HCT116 (cell line): ENCODE measurements around the gene C1orf116. TPM values are rescaled to one million over a fixed set of nuclear protein-coding genes. Genes with fewer than 3 reads are reported as not detected.

Source experiments
- ATAC-seq: fragments of 200-7000 bp; cut with Tn5 transposase; 2 replicates; pipeline ENCODE4 v1.9.1; 2020; ENCODE audit warnings: mild to moderate bottlenecking, moderate library complexity
- BruUV-seq: library from RNA; stranded (reverse); fragments of 400-500 nt; replicated peaks from 2 replicates; lab custom pipeline; 2021; lab: Mats Ljungman, UMichigan
- CTCF ChIA-PET: fragments of 300-600 bp; sonication (Branson Sonifier 250); formaldehyde crosslinking; loops from one replicate; lab custom pipeline; 2021; ENCODE audit warnings: antibody characterized with exemption; lab: Charles Lee
- POLR2A ChIA-PET: fragments of 300-600, 350-600 bp; sonication (Branson Sonifier 250); formaldehyde crosslinking; loops from one replicate; lab custom pipeline; 2021; ENCODE audit warnings: antibody characterized with exemption; lab: Charles Lee
- RAD21 ChIA-PET, 2 experiments: fragments of 300-600 bp; sonication (Branson Sonifier 250); formaldehyde crosslinking; loops; one replicate each; lab custom pipeline; 2023; ENCODE audit warnings: low total read pairs in 2 of 2; ENCODE audit not compliant: uncharacterized antibody in 2 of 2, unreplicated experiment in 2 of 2, low non-redundant PET in 1 of 2; lab: Charles Lee
- DNase-seq: peaks from one replicate; pipeline ENCODE4 v3.0.0-alpha.2; 2010; ENCODE audit warnings: low read depth, low spot score
- H2AFZ ChIP-seq: fragments of 200-600 bp; shearing (Covaris generic), sonication (generic); 2 replicates; pipeline ENCODE4 v1.6.1; 2017; ENCODE audit warnings: low read depth, mixed run types, mixed read lengths, antibody characterized with exemption, low read length; ENCODE audit not compliant: poor library complexity, severe bottlenecking
- H3K27ac ChIP-seq: 2 replicates; pipeline ENCODE4 v1.5.1; 2012; ENCODE audit warnings: low read depth, low read length
- H3K27me3 ChIP-seq: fragments of 200-600 bp; sonication (generic); 2 replicates; pipeline ENCODE4 v1.6.1; 2016; ENCODE audit warnings: mixed run types, low read length, mixed read lengths; ENCODE audit not compliant: insufficient read depth
- H3K36me3 ChIP-seq, 2 experiments: fragments of 200-500 bp in 1 of 2; fragments of 200-600 bp in 1 of 2; sonication (Bioruptor generic) in 1 of 2; sonication (generic) in 1 of 2; 2 replicates each; pipeline versions ENCODE4 v1.5.1 to v1.6.1; 2014 to 2016; ENCODE audit warnings: low read length in 2 of 2, inconsistent platforms in 1 of 2, mixed read lengths in 1 of 2, mixed run types in 1 of 2; ENCODE audit not compliant: insufficient read depth in 2 of 2, control insufficient read depth in 1 of 2
- H3K4me1 ChIP-seq, 2 experiments: fragments of 200-600 bp in 1 of 2; sonication (generic) in 1 of 2; 2 replicates each; pipeline versions ENCODE4 v1.5.1 to v1.6.1; 2012 to 2017; ENCODE audit warnings: low read length in 2 of 2, inconsistent platforms in 1 of 2, mild to moderate bottlenecking in 1 of 2, mixed read lengths in 1 of 2, mixed run types in 1 of 2, moderate library complexity in 1 of 2; ENCODE audit not compliant: insufficient read depth in 2 of 2, control insufficient read depth in 1 of 2
- H3K4me2 ChIP-seq: fragments of 200-600 bp; sonication (generic); 2 replicates; pipeline ENCODE4 v1.6.1; 2017; ENCODE audit warnings: mixed run types, low read length, mixed read lengths
- H3K4me3 ChIP-seq, 2 experiments: fragments of 200-600 bp in 1 of 2; sonication (generic) in 1 of 2; replicated peaks in 1 of 2; 2 replicates each; pipeline ENCODE4 v1.5.1; 2011 to 2016; ENCODE audit warnings: low read length in 2 of 2, control low read depth in 1 of 2, low read depth in 1 of 2, mild to moderate bottlenecking in 1 of 2, mixed read lengths in 1 of 2, mixed run types in 1 of 2
- H3K79me2 ChIP-seq: fragments of 200-600 bp; sonication (generic); 2 replicates; pipeline ENCODE4 v1.6.1; 2017; ENCODE audit warnings: mild to moderate bottlenecking, mixed run types, low read length, moderate library complexity, mixed read lengths; ENCODE audit not compliant: insufficient read depth
- H3K9ac ChIP-seq: fragments of 200-600 bp; sonication (generic); 2 replicates; pipeline ENCODE4 v1.6.1; 2016; ENCODE audit warnings: low read length, mixed read lengths
- H3K9me2 ChIP-seq: fragments of 200-600 bp; sonication (generic), shearing (Covaris generic); 2 replicates; pipeline ENCODE4 v1.6.1; 2017; ENCODE audit warnings: mixed run types, mild to moderate bottlenecking, moderate library complexity; ENCODE audit not compliant: insufficient read depth
- H3K9me3 ChIP-seq, 2 experiments: fragments of 200-500 bp in 1 of 2; fragments of 200-600 bp in 1 of 2; sonication (Bioruptor generic) in 1 of 2; sonication (generic) in 1 of 2; 2 replicates each; pipeline ENCODE4 v1.6.1; 2014 to 2017; ENCODE audit warnings: low read length in 2 of 2, mixed read lengths in 2 of 2, inconsistent platforms in 1 of 2, low read depth in 1 of 2, mild to moderate bottlenecking in 1 of 2, mixed run types in 1 of 2, moderate library complexity in 1 of 2; ENCODE audit not compliant: control insufficient read depth in 1 of 2, insufficient read depth in 1 of 2
- H4K20me1 ChIP-seq: fragments of 200-600 bp; sonication (generic), shearing (Covaris generic); 2 replicates; pipeline ENCODE4 v1.6.1; 2017; ENCODE audit warnings: mixed run types, mild to moderate bottlenecking, moderate library complexity; ENCODE audit not compliant: insufficient read depth
- CBX3 ChIP-seq: IDR thresholded peaks from 2 replicates; pipeline ENCODE4 v1.6.1; 2012; ENCODE audit warnings: low read depth
- CTCF ChIP-seq, 3 experiments: fragments of 200-600 bp in 1 of 3; sonication (generic) in 1 of 3; IDR thresholded peaks in 2 of 3; conservative IDR thresholded peaks in 1 of 3; 2 replicates each; pipeline ENCODE4 v1.5.1; 2012 to 2017; ENCODE audit warnings: low read depth in 2 of 3, low read length in 2 of 3, antibody characterized with exemption in 1 of 3, borderline replicate concordance in 1 of 3, control low read depth in 1 of 3, mild to moderate bottlenecking in 1 of 3, mixed read lengths in 1 of 3, mixed run types in 1 of 3, moderate library complexity in 1 of 3; ENCODE audit not compliant: insufficient read depth in 1 of 3
- EZH2 ChIP-seq: fragments of 200-600 bp; sonication (generic); IDR thresholded peaks from 2 replicates; pipeline ENCODE4 v1.6.1; 2017; ENCODE audit warnings: antibody characterized with exemption, mixed run types
- EZH2phosphoT487 ChIP-seq: fragments of 200-600 bp; IDR thresholded peaks from 2 replicates; pipeline ENCODE4 v1.6.1; 2018; ENCODE audit warnings: antibody characterized with exemption, borderline replicate concordance
- RAD21 ChIP-seq: IDR thresholded peaks from 2 replicates; pipeline ENCODE4 v1.6.1; 2012; ENCODE audit warnings: low read depth, mild to moderate bottlenecking
- SIN3A ChIP-seq: IDR thresholded peaks from 2 replicates; pipeline ENCODE4 v1.6.1; 2012; ENCODE audit warnings: low read depth
- SRF ChIP-seq: IDR thresholded peaks from 2 replicates; pipeline ENCODE4 v1.6.1; 2012; ENCODE audit warnings: low read depth
- TCF7L2 ChIP-seq: IDR thresholded peaks from 2 replicates; pipeline ENCODE4 v1.7.0; 2011; ENCODE audit warnings: borderline replicate concordance, inconsistent platforms; ENCODE audit not compliant: insufficient read depth, insufficient read length; ENCODE audit errors: extremely low read depth
- ZBTB33 ChIP-seq: IDR thresholded peaks from 2 replicates; pipeline ENCODE4 v1.6.1; 2011; ENCODE audit warnings: mild to moderate bottlenecking, low read length, moderate library complexity; ENCODE audit not compliant: insufficient replicate concordance; ENCODE audit errors: extremely low read depth
- ZFX ChIP-seq: fragments of 450-650 bp; IDR thresholded peaks from 2 replicates; pipeline ENCODE4 v1.6.1; 2017
- ZNF274 ChIP-seq: fragments of 200-500 bp; sonication (Bioruptor generic); IDR thresholded peaks from 2 replicates; pipeline ENCODE4 v1.6.1; 2014; ENCODE audit warnings: mild to moderate bottlenecking, low read depth, low read length, inconsistent platforms
- intact Hi-C: fragments of 100-400 bp; cut with micrococcal nuclease; formaldehyde crosslinking; loops from 2 replicates; pipeline ENCODE4 v1.10.0; 2022
- total RNA-seq: library from RNA; stranded (reverse); gene quantifications from one replicate; pipeline ENCODE4 v1.2.1, GENCODE V29; 2021; ENCODE audit not compliant: unreplicated experiment
- TF ChIP-seq, protein P1 (sequence below): IDR thresholded peaks from 2 replicates; pipeline ENCODE4 v1.6.1; 2012

C1orf116 gene
- total RNA-seq, 1 experiment from 2014 or later, result 3.6 TPM

- H4K20me1 ChIP-seq, result no peaks in the 10 kb centered on the region
- POLR2A ChIA-PET, result no interaction called here
- H3K27me3 ChIP-seq, result no peaks in the 10 kb centered on the region
- H3K36me3 ChIP-seq, result no peaks in the 10 kb centered on the region
- RAD21 ChIA-PET, result no interaction called here
- no peaks in the 10 kb centered on the region for H3K9me3 ChIP-seq
- H3K4me1 ChIP-seq, result peaks cover 0 to 43% of the 10 kb centered on the region in 2 experiments; a peak in 2 of 4 replicates
- H3K27ac ChIP-seq, result no peak overlapping the region
- no peak overlapping the region for H3K4me3 ChIP-seq
- CTCF ChIA-PET, result no interaction called here
- H2AFZ ChIP-seq, result no peak overlapping the region
- no peak overlapping the region for H3K9ac ChIP-seq
- H3K4me2 ChIP-seq, result no peak overlapping the region
- ATAC-seq (no peak), DNase-seq (no peak)
- BruUV-seq, result no TSS peak
- TF ChIP-seq RAD21 (no peak), EZH2phosphoT487 (no peak), SRF (no peak), ZNF274 (no peak), CTCF (IDR thresholded peaks at IDR 0.05 in 2 of 3, conservative IDR thresholded peaks at IDR 0.05 in 1 of 3; ENCODE audit: borderline replicate concordance in 1 of 3, insufficient read depth in 1 of 3, low read depth in 2 of 3, low read length in 2 of 3) (no peak), ZBTB33 (no peak), TCF7L2 (no peak), CBX3 (no peak), SIN3A (no peak), ZFX (no peak), EZH2 (no peak)
- TF ChIP-seq, protein P1, sequence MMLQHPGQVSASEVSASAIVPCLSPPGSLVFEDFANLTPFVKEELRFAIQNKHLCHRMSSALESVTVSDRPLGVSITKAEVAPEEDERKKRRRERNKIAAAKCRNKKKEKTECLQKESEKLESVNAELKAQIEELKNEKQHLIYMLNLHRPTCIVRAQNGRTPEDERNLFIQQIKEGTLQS, result no peak
- intact Hi-C loops, result no loop called here
- H3K79me2 ChIP-seq, result no peaks in the 10 kb centered on the region
- no peaks in the 10 kb centered on the region for H3K9me2 ChIP-seq
These were observed 19.1 kb downstream of the C1orf116 start for GRCh38 chr1:207013321-207014085.
